Measurements from ENCODE around the gene ELSPBP1.
A peak's percentile ranks its signal among the peaks of the same experiment; 100 is the strongest.
"Not testable (repeated sequence)": the region's sequence is repeated elsewhere in the genome, so short reads cannot be mapped to it uniquely, and the experiment has no call there.

Gene ELSPBP1

GRCh38 chr19:48043675-48044258 lies 49.3 kb downstream of the ELSPBP1 start, which contains the start of gene CABP5:
Gene CABP5 (minus strand): TSS chr19:48044079. CDS start chr19:48043922, 157 bp downstream.
- no peak for DNase-seq

DNA sequence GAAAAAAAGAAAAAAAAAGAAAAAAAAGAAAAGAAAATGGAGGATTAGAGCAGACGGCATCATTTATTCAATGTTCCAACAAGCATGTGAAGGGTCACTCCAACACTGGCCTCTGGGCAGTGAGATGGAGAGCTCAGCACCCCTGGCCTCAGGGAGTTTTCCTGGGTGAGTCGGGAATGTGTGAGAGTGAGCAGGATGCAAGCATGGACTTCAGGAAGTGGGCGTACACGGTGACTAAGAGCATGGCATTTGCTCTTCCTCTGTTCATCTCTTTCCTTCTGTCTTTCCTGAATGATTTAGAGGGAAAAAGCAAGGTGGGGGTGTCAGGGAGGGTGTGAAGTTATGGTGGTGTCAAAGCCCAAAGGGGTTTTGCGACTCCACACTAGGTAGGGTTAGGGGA lies 50.1 kb downstream of the ELSPBP1 start:
- peak; percentile 28 for DNase-seq

DNA sequence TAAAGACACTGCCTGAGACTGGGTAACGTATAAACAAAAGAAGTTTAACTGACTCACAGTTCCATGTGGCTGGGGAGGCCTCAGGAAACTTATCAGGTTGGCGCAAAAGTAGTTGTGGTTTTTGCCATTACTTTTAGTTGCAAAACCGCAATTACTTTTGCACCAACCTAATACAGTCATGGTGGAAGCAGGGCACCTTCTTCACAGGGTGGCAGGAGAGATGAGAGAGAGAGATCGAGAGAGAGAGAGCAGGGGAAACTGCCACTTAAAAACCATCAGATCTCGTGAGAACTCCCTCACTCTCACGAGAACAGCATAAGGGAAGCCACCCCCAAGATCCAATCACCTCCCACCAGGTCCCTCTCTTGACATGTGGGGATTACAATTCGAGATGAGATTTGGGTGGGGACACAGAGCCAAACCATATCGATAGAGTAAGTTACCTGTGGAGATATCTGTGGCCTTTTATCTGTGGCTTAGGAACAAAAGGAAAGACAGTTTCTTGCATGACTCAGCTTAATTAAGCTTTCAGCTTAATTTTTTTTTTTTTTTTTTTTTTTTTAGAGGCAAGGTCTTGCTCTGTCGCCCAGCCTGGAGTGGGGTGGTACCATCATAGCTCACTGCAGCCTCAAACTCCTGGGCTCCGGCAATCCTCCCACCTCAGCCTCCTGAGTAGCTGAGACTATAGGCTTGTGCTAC lies 57.1 kb downstream of the ELSPBP1 start:
- no peak for DNase-seq

DNA sequence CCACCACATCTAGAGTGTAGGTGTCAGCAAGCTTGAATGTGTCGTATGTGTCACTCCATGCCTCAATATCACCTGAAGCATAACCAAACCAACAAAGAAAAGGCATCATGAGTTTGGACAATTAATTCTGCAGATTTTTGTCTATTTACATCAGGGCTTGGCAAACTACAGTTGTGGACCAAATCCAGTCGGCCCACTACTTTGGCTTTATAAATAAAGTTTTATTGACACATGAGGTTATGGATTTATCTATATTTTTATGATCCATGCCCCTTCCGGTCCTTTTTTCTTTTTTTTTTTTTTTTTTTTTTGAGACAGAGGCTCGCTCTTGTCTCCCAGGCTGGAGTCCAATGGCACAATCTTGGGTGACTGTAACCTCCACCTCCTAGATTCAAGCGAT lies 58.6 kb downstream of the ELSPBP1 start:
- DNase-seq = no peak

GRCh38 chr19:48053856-48054255 lies 59.4 kb downstream of the ELSPBP1 start:
- no peak for DNase-seq

- DNase-seq = no peak
Measured at GRCh38 chr19:48059331-48059730, 64.9 kb downstream of the ELSPBP1 start.

DNA sequence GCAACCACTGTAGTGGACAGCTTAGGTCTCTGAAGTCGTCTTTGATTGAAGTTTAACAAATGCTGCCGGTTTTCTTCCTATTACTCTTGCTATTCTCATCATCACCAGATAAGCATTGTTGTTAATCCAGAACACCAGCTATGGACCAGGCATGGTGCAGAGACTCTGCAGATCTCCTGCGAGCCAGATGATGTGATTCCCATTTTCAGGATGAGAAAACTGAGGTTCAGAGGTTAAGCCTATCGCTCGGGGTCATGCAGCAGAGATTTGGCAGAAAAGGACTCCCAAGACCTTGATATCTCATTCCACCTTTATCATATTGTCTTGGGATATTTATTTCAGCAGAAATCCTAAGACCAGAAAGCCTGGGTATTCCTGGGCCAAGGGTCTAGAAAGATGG lies 65.9 kb downstream of the ELSPBP1 start:
- DNase-seq = no peak

DNA sequence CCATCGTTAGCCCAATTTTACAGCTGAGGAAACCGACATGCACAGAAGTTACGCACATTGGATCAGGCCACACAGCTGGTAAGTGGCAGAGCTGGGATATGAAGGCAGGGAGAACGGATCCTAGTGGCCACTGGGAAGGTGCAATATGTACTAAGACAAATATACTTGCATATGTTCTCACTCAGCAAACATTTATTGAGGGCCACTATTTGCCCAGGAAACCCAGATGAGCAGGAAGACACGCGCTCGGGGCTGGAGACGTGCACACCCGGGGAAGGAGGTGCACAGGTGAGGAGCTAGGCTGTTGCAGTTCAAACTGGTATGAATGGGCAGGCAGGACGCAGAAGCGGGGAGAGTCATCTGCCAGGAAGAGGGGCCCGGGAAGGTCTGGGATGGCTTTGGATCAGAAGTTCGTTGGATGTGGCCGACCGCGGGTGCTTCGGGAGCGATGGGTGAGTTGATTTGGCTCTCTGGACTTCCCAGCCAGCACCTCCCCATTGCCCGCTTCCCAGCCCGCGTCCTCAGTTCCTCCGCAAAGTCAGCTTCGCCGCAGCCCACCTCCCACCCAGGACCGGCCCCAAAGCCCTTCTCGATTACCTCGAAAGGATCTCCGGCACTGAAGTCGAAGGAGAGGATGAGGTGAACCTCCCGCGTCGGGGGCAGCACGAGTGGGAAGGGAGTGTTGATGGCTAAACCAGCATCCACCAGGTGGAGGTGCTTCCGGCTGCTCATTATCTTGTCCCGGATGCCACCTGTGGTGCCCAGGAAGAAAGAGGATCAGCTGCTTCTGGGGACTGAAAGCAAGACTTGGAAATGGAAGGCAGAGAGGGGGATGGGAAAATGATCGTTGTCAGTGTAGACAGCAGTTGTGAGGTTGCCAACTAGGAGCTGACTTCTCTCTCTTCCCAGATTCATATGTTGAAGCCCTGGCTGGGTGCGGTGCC lies 67.2 kb downstream of the ELSPBP1 start:
- DNase-seq = no peak

DNA sequence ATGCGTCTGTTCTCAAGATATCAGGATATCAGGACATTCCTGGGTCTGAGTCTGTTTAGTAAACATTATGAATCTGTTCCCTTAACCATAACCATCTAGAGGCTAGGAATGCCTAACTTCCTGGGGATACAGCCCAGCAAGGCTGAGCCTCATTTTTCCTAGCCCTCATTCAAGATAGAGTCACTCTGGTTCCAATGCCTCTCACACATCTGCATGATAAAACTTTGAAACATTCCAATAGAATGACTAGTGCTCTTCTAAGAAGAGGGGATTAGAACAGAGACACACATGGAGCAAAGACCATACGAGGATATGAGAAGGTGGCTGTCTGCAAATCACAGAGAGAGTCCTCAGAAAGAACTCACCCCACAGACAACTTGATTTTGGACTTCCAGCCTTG lies 70.1 kb downstream of the ELSPBP1 start:
- DNase-seq = no peak

GRCh38 chr19:48069435-48069834 lies 75.0 kb downstream of the ELSPBP1 start:
- no peak for DNase-seq

- not testable (repeated sequence) for DNase-seq
Measured at GRCh38 chr19:48070177-48070769, 75.8 kb downstream of the ELSPBP1 start.
